ENCODE measurements around the gene COPS4. TPM values are rescaled to one million over a fixed set of nuclear protein-coding genes. Genes with fewer than 3 reads are reported as not detected.

The COPS4 gene
- total RNA-seq, 1 donor from 2014 or later, result 92.4 TPM

DNA sequence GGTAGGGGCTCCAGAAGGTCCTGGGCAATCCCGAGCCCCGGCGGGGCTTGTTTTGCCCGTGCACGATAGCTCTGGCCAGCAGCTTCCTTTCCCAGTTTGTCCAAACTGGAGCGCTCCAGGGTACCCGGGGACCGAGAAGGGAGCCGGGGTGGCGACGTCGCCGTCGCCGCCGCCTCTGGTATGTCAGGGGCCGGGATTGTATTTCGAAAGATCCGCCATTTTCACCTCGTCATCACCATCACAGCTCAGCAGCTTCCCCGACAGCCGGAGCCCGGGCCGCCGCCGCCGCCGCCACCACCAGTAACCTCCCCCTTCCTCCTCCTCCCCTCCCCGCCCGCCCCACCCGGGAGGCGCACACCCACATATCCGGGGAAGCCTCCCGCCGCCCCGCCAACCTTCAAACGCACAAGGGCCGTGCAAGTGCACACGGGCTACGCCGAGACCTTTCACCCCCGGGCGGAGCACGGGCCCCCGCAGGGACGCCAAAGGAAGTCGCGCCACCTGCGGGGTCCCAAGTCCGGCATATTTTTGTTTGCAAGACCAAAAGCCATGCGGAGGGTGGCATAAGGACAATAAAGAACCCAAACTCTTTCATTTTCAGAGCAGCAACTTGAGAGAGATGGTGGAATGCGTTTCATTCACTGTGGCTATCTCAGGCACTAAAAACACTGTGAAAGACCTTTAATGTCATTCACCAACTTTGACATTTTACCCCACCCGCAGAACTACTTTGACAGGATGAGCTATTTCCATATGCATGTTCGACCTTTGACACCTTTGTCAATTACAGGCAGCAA, 24.3 kb upstream of the COPS4 start, which contains the start of gene LIN54:
LIN54 (minus strand) TSS at position 302 of the 797 bp plus-strand sequence. CDS start 25,979 bp downstream, outside the sequence.
- no peaks in the 10 kb centered on the region for H3K9me3 Mint-ChIP-seq
- H3K79me2 ChIP-seq (ENCODE audit: low read depth), result peaks cover 53% of the 10 kb centered on the region
- peak within 1 kb of the TSS; percentile 86 for H2AFZ ChIP-seq (replicated peaks)
- H3K9ac ChIP-seq, result peak within 1 kb of the TSS; percentile 79
- H3K27ac ChIP-seq, result peak within 1 kb of the TSS; percentile 53
- H3K27ac Mint-ChIP-seq, result peak within 1 kb of the TSS; percentile 93
- H3K4me2 ChIP-seq, result peak within 1 kb of the TSS; percentile 87
- peak within 1 kb of the TSS; percentile 88 for H3K4me3 ChIP-seq
- TF ChIP-seq EZH2 (IDR thresholded peaks at IDR 0.05) (no peak), EZH2phosphoT487 (IDR thresholded peaks at IDR 0.05) (no peak)
- TF ChIP-seq, protein P1, sequence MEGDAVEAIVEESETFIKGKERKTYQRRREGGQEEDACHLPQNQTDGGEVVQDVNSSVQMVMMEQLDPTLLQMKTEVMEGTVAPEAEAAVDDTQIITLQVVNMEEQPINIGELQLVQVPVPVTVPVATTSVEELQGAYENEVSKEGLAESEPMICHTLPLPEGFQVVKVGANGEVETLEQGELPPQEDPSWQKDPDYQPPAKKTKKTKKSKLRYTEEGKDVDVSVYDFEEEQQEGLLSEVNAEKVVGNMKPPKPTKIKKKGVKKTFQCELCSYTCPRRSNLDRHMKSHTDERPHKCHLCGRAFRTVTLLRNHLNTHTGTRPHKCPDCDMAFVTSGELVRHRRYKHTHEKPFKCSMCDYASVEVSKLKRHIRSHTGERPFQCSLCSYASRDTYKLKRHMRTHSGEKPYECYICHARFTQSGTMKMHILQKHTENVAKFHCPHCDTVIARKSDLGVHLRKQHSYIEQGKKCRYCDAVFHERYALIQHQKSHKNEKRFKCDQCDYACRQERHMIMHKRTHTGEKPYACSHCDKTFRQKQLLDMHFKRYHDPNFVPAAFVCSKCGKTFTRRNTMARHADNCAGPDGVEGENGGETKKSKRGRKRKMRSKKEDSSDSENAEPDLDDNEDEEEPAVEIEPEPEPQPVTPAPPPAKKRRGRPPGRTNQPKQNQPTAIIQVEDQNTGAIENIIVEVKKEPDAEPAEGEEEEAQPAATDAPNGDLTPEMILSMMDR (IDR thresholded peaks at IDR 0.05), result no peak
- H3K27me3 ChIP-seq, result peaks cover 15% of the 10 kb centered on the region
- H4K20me1 ChIP-seq (ENCODE audit: low read depth), result no peaks in the 10 kb centered on the region
- H3K36me3 ChIP-seq, result no peaks in the 10 kb centered on the region
- H3F3A ChIP-seq (ENCODE audit: low read depth), result peaks cover 13% of the 10 kb centered on the region
- peak; percentile 82 for DNase-seq (ENCODE audit: low spot score)
- no peaks in the 10 kb centered on the region for H3K9me3 ChIP-seq (ENCODE audit: low read depth)
- H3K36me3 Mint-ChIP-seq, result peaks cover 7% of the 10 kb centered on the region
- H3K4me1 Mint-ChIP-seq, result peaks cover 29% of the 10 kb centered on the region
- peaks cover 26% of the 10 kb centered on the region for H3K4me1 ChIP-seq
- peaks cover 3% of the 10 kb centered on the region for H3K27me3 Mint-ChIP-seq (ENCODE audit: insufficient read depth, low read depth)
- H3K4me3 Mint-ChIP-seq, result peak within 1 kb of the TSS; percentile 94

DNA sequence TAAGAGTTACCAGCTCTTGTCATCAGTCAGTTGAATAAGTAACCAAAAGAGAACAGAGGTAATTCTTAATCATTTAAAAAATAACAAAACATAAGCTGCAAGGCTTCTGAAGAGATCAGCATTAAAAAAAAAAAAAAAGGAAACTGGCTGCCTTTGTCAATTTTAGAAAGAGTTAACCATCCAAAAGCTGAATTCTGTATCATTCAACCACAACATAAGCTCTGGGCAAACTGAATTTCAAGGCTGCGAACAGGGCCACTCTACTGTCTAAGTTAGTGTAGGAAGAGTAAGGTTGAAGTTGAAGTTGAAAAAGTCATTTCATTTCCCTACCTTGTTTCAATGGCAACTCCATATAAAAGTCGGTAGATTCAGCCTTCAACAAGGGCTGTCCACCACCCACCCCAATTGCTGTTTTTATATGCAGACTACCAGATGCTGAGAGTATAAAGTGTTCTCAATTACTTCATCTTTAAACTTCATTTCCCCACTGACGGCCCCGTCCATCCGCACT, 23.2 kb upstream of the COPS4 start:
- Histone ChIP-seq H4K20me1 (ENCODE audit: low read depth) (no peaks in the 10 kb centered on the region), H2AFZ (replicated peaks) (no peak overlapping the region), H3K9ac (no peak overlapping the region), H3K27me3 (peaks cover 15% of the 10 kb centered on the region), H3K27ac (no peak overlapping the region), H3F3A (ENCODE audit: low read depth) (peaks cover 13% of the 10 kb centered on the region), H3K36me3 (no peaks in the 10 kb centered on the region), H3K4me3 (peak overlapping the region; percentile 88), H3K4me1 (peaks cover 26% of the 10 kb centered on the region), H3K9me3 (ENCODE audit: low read depth) (no peaks in the 10 kb centered on the region), H3K4me2 (peak overlapping the region; percentile 87), H3K79me2 (ENCODE audit: low read depth) (peaks cover 44% of the 10 kb centered on the region)
- peak overlapping the region; percentile 94 for H3K4me3 Mint-ChIP-seq
- no peaks in the 10 kb centered on the region for H3K9me3 Mint-ChIP-seq
- no peak for DNase-seq (ENCODE audit: low spot score)
- TF ChIP-seq EZH2phosphoT487 (IDR thresholded peaks at IDR 0.05), result no peak
- peak; percentile 54 for TF ChIP-seq EZH2 (IDR thresholded peaks at IDR 0.05)
- peaks cover 29% of the 10 kb centered on the region for H3K4me1 Mint-ChIP-seq
- peaks cover 3% of the 10 kb centered on the region for H3K27me3 Mint-ChIP-seq (ENCODE audit: insufficient read depth, low read depth)
- H3K27ac Mint-ChIP-seq, result peak overlapping the region; percentile 39
- H3K36me3 Mint-ChIP-seq, result peaks cover 3% of the 10 kb centered on the region

DNA sequence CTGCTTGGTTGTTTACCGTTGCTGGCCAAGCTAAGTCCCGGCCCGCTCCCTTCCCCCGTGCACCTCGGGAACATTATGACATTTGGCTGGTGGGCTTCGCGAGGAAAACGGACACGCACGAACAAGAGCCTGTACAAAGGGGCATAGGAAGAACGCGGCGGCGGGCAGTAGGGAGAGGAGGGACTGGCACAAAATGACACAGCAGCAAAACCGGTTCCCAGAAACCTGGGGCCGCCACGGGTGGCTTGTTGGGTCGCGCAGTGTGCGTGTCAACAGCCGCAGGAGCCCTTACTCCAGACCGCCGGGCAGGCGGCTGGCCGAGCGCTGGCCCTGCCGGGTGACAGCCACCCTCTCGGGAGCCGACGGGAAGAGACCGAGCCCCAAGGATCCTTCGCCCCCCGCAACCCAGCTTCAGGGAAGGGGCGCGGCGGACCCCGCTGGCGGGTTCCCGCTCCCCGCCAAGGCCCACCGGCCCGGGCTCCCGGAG, 22.7 kb upstream of the COPS4 start:
- Histone ChIP-seq H3K27ac (no peak overlapping the region), H3K79me2 (ENCODE audit: low read depth) (peaks cover 39% of the 10 kb centered on the region)
- no peaks in the 10 kb centered on the region for H3K9me3 Mint-ChIP-seq

More for the DNA sequence above, 22.7 kb upstream of the COPS4 start:
- Histone ChIP-seq H3K9ac (no peak overlapping the region), H3K9me3 (ENCODE audit: low read depth) (no peaks in the 10 kb centered on the region), H3K4me3 (peak overlapping the region; percentile 88), H3K36me3 (no peaks in the 10 kb centered on the region), H3K4me1 (peaks cover 26% of the 10 kb centered on the region), H3F3A (ENCODE audit: low read depth) (peaks cover 13% of the 10 kb centered on the region), H4K20me1 (ENCODE audit: low read depth) (no peaks in the 10 kb centered on the region), H3K27me3 (peaks cover 15% of the 10 kb centered on the region), H3K4me2 (peak overlapping the region; percentile 87), H2AFZ (replicated peaks) (peak overlapping the region; percentile 60)
- TF ChIP-seq, protein P1 (IDR thresholded peaks at IDR 0.05), result no peak
- TF ChIP-seq EZH2phosphoT487 (IDR thresholded peaks at IDR 0.05), result peak; percentile 28
- no peak for TF ChIP-seq EZH2 (IDR thresholded peaks at IDR 0.05)
- Mint-ChIP-seq H3K27ac (peak overlapping the region; percentile 39), H3K4me1 (peaks cover 29% of the 10 kb centered on the region), H3K27me3 (ENCODE audit: insufficient read depth, low read depth) (peaks cover 3% of the 10 kb centered on the region), H3K4me3 (peak overlapping the region; percentile 94), H3K36me3 (peaks cover 3% of the 10 kb centered on the region)
- no peak for DNase-seq (ENCODE audit: low spot score)

Data from neural progenitor cell (in vitro differentiated cells).